Measurements from ENCODE around the gene MYL3.

DNA sequence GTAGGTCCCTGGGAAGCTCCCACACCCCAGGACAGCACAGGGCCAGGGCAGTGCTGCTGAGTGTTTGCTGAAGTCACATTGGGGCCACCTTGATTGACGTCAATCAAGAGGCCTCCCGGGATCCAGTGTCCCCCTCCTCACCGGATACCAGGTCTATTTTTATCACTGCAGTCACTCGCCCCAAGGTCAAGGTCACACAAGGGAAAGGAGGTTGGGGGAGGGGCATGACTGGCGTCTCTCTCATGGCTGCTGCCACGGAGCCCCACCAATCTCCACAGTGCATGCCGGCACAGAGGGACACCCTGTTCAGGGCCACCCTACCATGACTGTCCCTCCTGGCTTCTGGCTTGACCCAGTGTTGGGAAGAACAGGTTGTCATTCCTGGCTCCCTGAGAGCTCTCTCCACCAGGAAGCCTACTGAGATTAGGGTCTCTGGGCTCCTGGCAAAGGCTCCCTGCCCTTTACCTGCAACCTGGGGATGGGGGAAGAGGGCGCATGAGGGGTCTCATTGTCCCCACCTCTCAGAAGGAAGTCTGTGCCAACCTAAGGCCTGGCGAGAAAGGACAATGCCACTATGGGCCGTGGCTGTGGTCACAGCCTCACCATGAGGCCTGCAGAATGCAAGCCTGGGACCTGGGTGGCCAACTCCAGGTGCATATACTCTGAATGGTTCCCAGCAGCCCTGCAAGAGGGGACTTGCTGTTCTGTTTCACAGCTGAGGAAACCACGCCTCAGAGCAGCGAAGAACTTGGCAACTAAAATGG, 1.5 kb downstream of the MYL3 start:
- TF ChIP-seq, protein P1, sequence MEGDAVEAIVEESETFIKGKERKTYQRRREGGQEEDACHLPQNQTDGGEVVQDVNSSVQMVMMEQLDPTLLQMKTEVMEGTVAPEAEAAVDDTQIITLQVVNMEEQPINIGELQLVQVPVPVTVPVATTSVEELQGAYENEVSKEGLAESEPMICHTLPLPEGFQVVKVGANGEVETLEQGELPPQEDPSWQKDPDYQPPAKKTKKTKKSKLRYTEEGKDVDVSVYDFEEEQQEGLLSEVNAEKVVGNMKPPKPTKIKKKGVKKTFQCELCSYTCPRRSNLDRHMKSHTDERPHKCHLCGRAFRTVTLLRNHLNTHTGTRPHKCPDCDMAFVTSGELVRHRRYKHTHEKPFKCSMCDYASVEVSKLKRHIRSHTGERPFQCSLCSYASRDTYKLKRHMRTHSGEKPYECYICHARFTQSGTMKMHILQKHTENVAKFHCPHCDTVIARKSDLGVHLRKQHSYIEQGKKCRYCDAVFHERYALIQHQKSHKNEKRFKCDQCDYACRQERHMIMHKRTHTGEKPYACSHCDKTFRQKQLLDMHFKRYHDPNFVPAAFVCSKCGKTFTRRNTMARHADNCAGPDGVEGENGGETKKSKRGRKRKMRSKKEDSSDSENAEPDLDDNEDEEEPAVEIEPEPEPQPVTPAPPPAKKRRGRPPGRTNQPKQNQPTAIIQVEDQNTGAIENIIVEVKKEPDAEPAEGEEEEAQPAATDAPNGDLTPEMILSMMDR (IDR thresholded peaks at IDR 0.05) = no peak
- no peak for TF ChIP-seq POLR2A (IDR thresholded peaks at IDR 0.05)
